PC-3 (cell line): ENCODE results near the gene NT5C1B.

Experiments
- EZH2 ChIP-seq: fragments of 300-600 bp; sonication (generic); IDR thresholded peaks from one replicate; pipeline ENCODE4 v1.6.1; 2017; ENCODE audit warnings: antibody characterized with exemption, mild to moderate bottlenecking, low read length; ENCODE audit not compliant: unreplicated experiment
- EZH2phosphoT487 ChIP-seq: fragments of 300-600 bp; sonication (generic); IDR thresholded peaks from 2 replicates; pipeline ENCODE4 v1.6.1; 2018; ENCODE audit warnings: mild to moderate bottlenecking, antibody characterized with exemption, low read length, borderline replicate concordance
- TF ChIP-seq, protein P1 (sequence below): fragments of 300-600 bp; sonication (generic); conservative IDR thresholded peaks from 2 replicates; pipeline ENCODE4 v1.5.1; 2017; ENCODE audit warnings: antibody characterized with exemption, low read depth, mild to moderate bottlenecking, low read length

DNA sequence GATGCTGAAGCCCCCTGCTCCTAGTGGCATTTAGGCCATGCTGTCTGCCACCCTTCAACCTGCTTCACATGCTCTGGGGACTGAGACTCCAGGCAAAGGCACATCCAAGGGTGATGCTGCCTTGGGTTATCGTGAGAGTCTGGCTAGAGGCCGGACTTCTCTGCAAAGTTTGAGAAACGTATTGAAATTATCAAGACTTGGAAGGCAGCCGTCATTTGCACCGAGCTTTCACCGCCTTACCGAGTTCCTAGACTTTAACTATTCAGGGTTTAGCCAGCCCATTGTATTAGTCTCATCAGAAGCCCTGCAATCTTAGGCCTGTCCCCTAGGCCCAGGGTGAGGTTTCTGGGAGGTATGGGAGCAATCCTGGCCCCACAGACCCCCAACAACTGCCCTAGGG, 62.9 kb downstream of the NT5C1B start:
- TF ChIP-seq, protein P1, sequence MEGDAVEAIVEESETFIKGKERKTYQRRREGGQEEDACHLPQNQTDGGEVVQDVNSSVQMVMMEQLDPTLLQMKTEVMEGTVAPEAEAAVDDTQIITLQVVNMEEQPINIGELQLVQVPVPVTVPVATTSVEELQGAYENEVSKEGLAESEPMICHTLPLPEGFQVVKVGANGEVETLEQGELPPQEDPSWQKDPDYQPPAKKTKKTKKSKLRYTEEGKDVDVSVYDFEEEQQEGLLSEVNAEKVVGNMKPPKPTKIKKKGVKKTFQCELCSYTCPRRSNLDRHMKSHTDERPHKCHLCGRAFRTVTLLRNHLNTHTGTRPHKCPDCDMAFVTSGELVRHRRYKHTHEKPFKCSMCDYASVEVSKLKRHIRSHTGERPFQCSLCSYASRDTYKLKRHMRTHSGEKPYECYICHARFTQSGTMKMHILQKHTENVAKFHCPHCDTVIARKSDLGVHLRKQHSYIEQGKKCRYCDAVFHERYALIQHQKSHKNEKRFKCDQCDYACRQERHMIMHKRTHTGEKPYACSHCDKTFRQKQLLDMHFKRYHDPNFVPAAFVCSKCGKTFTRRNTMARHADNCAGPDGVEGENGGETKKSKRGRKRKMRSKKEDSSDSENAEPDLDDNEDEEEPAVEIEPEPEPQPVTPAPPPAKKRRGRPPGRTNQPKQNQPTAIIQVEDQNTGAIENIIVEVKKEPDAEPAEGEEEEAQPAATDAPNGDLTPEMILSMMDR, result no peak
- TF ChIP-seq EZH2 (no peak), EZH2phosphoT487 (no peak)
